ENCODE data around the gene MACF1.

DNA sequence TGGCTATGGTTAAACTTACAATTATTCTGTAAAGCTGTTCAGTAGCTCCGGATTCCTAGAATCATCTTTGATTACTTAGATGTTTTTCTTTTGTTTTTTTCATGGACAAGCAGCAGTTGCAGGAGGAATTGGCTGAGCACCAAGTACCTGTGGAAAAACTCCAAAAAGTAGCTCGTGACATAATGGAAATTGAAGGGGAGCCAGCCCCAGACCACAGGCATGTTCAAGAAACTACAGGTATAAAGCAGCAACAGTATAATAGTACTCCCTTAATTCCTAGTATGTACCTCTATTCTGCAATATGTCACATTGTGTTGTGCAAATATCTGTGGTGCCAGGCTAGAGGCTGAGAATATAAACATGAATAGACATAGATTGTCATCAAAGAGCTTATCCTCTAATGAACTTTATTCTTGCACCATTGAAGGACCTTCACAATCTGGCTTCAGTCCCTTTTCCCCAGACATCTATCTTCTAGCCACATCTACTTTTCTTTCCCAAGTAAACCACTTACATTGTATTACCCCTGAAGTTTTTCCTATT is 154.6 kb downstream of the MACF1 start:
- TF ChIP-seq POLR2A (IDR thresholded peaks at IDR 0.05): no peak
- TF ChIP-seq CTCF (IDR thresholded peaks at IDR 0.05): no peak
